Ovary (tissue), 3 donors: ENCODE measurements around the gene ABCC5.

Experiments
- CTCF ChIP-seq, 3 donors: fragments of 450-650 bp in 2 of 3; fragments of 200-600 bp in 1 of 3; IDR thresholded peaks; one replicate each; pipeline versions ENCODE4 v1.5.1 to v1.8.0; 2016 to 2022; ENCODE audit warnings: antibody characterized with exemption in 3 of 3, mild to moderate bottlenecking in 1 of 3
- EP300 ChIP-seq: sonication (generic); formaldehyde crosslinking; IDR thresholded peaks from one replicate; pipeline ENCODE4 v1.6.1; 2017; ENCODE audit warnings: antibody characterized with exemption
- POLR2A ChIP-seq: fragments of 450-650 bp; IDR thresholded peaks from one replicate; pipeline ENCODE4 v1.6.1; 2017; ENCODE audit warnings: antibody characterized with exemption, mild to moderate bottlenecking, moderate library complexity
- donor health status: DM: no; HTN: no; CAD: no.

GRCh38 chr3:183966361-183966791 lies 51.3 kb downstream of the ABCC5 start:
- TF ChIP-seq POLR2A (no peak), CTCF (IDR thresholded peaks at IDR 0.05) (no peak), EP300 (no peak)
